Testis (tissue), 3 donors: ENCODE results near the gene KLHDC9. TPM values are rescaled to one million over a fixed set of nuclear protein-coding genes. Genes with fewer than 3 reads are reported as not detected.
A peak's percentile ranks its signal among the peaks of the same experiment; 100 is the strongest.

Experiments used
- DNase-seq: peaks from one replicate; pipeline ENCODE4 v3.0.0-alpha.2; 2019
- H3K27ac ChIP-seq, 2 donors: fragments of 200-600 bp; sonication (generic); one replicate each; pipeline ENCODE4 v1.5.1; 2019
- H3K27me3 ChIP-seq: fragments of 200-600 bp; sonication (generic); one replicate; pipeline ENCODE4 v1.5.1; 2019
- H3K36me3 ChIP-seq: fragments of 200-600 bp; sonication (generic); one replicate; pipeline ENCODE4 v1.5.1; 2017; ENCODE audit warnings: low read depth; ENCODE audit errors: missing control alignments
- H3K4me1 ChIP-seq: fragments of 200-600 bp; sonication (generic); one replicate; pipeline ENCODE4 v1.5.1; 2019
- H3K4me3 ChIP-seq, 2 donors: fragments of 200-600 bp; sonication (generic); one replicate each; pipeline ENCODE4 v1.5.1; 2017 to 2019
- H3K9me3 ChIP-seq: fragments of 200-600 bp; sonication (generic); one replicate; pipeline ENCODE4 v1.5.1; 2017
- POLR2A ChIP-seq: fragments of 450-650 bp; IDR thresholded peaks from one replicate; pipeline ENCODE4 v1.6.1; 2017; ENCODE audit warnings: antibody characterized with exemption, mild to moderate bottlenecking, moderate library complexity
- WGBS, 2 donors: methylation state at CpG; one replicate each; pipeline ENCODE4 v1.1.5; 2018; 5-methylcytosine and 5-hydroxymethylcytosine counted together
- intact Hi-C: fragments of 100-400 bp; cut with DNase I; formaldehyde crosslinking; loops from one replicate; pipeline ENCODE4 v1.15.1; 2023; ENCODE audit warnings: low total_unique reads
- polyA plus RNA-seq: library from polyadenylated mRNA; stranded (reverse); fragments of 350-450 nt; fragmentation: Illumina TruSeq; extraction: RNeasy Lipid Tissue Mini Kit (QIAGEN cat#74804); gene quantifications from one replicate; pipeline ENCODE4 v1.2.3, GENCODE V29; 2014; ENCODE audit warnings: low read depth, low replicate concordance; ENCODE audit not compliant: insufficient read depth
- total RNA-seq, 2 donors: library from RNA; depleted of rRNA; stranded (reverse); fragments of >200 nt; gene quantifications; one replicate each; pipeline ENCODE4 v1.2.3, GENCODE V29; 2016
- TF ChIP-seq, protein P1 (sequence below), 3 experiments: fragments of 450-650 bp in 2 of 3; fragments of 200-600 bp in 1 of 3; sonication (generic) in 1 of 3; IDR thresholded peaks; one replicate each; pipeline ENCODE4 v1.5.1; 2016 to 2019; ENCODE audit warnings: antibody characterized with exemption in 3 of 3, mild to moderate bottlenecking in 2 of 3, moderate library complexity in 1 of 3

Gene KLHDC9
- total and polyA plus RNA-seq, 3 donors from 2014 or later, result 55.8 to 144 (median 57.2) TPM

GRCh38 chr1:161106431-161106830 lies 8.3 kb downstream of the KLHDC9 start:
- WGBS, 2 donors, result 91% methylated on average over 1 of the region's 1 CpG
- peaks cover 3% of the 10 kb centered on the region for H3K4me1 ChIP-seq
- TF ChIP-seq, protein P1, sequence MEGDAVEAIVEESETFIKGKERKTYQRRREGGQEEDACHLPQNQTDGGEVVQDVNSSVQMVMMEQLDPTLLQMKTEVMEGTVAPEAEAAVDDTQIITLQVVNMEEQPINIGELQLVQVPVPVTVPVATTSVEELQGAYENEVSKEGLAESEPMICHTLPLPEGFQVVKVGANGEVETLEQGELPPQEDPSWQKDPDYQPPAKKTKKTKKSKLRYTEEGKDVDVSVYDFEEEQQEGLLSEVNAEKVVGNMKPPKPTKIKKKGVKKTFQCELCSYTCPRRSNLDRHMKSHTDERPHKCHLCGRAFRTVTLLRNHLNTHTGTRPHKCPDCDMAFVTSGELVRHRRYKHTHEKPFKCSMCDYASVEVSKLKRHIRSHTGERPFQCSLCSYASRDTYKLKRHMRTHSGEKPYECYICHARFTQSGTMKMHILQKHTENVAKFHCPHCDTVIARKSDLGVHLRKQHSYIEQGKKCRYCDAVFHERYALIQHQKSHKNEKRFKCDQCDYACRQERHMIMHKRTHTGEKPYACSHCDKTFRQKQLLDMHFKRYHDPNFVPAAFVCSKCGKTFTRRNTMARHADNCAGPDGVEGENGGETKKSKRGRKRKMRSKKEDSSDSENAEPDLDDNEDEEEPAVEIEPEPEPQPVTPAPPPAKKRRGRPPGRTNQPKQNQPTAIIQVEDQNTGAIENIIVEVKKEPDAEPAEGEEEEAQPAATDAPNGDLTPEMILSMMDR (IDR thresholded peaks at IDR 0.05), result no peak
- no peak for TF ChIP-seq POLR2A
- no peaks in the 10 kb centered on the region for H3K9me3 ChIP-seq
- intact Hi-C loops, result no loop called here
- no peaks in the 10 kb centered on the region for H3K36me3 ChIP-seq
- DNase-seq, result no peak
- H3K27me3 ChIP-seq, result no peaks in the 10 kb centered on the region
- no peak overlapping the region for H3K4me3 ChIP-seq
- no peak overlapping the region for H3K27ac ChIP-seq

GRCh38 chr1:161111117-161111516 lies 13.0 kb downstream of the KLHDC9 start:
- no peaks in the 10 kb centered on the region for H3K36me3 ChIP-seq
- intact Hi-C loops, result no loop called here
- WGBS, 2 donors, result 90 to 93% methylated on average over 3 of the region's 3 CpGs
- TF ChIP-seq, protein P1 (IDR thresholded peaks at IDR 0.05), result no peak
- TF ChIP-seq POLR2A, result no peak
- peaks cover 15% of the 10 kb centered on the region for H3K4me1 ChIP-seq
- no peak for DNase-seq
- H3K27ac ChIP-seq, result peak overlapping the region; percentile 30 to 55
- no peaks in the 10 kb centered on the region for H3K9me3 ChIP-seq
- no peak overlapping the region for H3K4me3 ChIP-seq
- no peaks in the 10 kb centered on the region for H3K27me3 ChIP-seq

GRCh38 chr1:161111527-161111926 lies 13.4 kb downstream of the KLHDC9 start:
- H3K36me3 ChIP-seq, result no peaks in the 10 kb centered on the region
- peaks cover 19% of the 10 kb centered on the region for H3K4me1 ChIP-seq
- 60 to 83% methylated on average over 2 of the region's 2 CpGs for WGBS, 2 donors
- no peaks in the 10 kb centered on the region for H3K27me3 ChIP-seq
- intact Hi-C loops, result no loop called here
- TF ChIP-seq, protein P1 (IDR thresholded peaks at IDR 0.05), result no peak
- TF ChIP-seq POLR2A, result no peak
- no peak for DNase-seq
- no peaks in the 10 kb centered on the region for H3K9me3 ChIP-seq
- H3K4me3 ChIP-seq, result no peak overlapping the region
- H3K27ac ChIP-seq, result peak overlapping the region; percentile 30 to 55

GRCh38 chr1:161113915-161114314 lies 15.8 kb downstream of the KLHDC9 start:
- peaks cover 32% of the 10 kb centered on the region for H3K4me1 ChIP-seq
- no peaks in the 10 kb centered on the region for H3K9me3 ChIP-seq
- intact Hi-C loops, result no loop called here
- H3K27me3 ChIP-seq, result no peaks in the 10 kb centered on the region
- no peak overlapping the region for H3K27ac ChIP-seq
- 83 to 88% methylated on average over 1 of the region's 1 CpG for WGBS, 2 donors
- no peaks in the 10 kb centered on the region for H3K36me3 ChIP-seq
- DNase-seq, result no peak
- TF ChIP-seq, protein P1 (IDR thresholded peaks at IDR 0.05), result no peak
- no peak for TF ChIP-seq POLR2A
- no peak overlapping the region for H3K4me3 ChIP-seq

- TF ChIP-seq, protein P1 (IDR thresholded peaks at IDR 0.05), result no peak
- TF ChIP-seq POLR2A, result no peak
- Histone ChIP-seq H3K27ac (no peak overlapping the region), H3K36me3 (no peaks in the 10 kb centered on the region), H3K4me3 (no peak overlapping the region), H3K27me3 (no peaks in the 10 kb centered on the region), H3K9me3 (no peaks in the 10 kb centered on the region), H3K4me1 (peaks cover 38% of the 10 kb centered on the region)
- WGBS, 2 donors, result 84 to 86% methylated on average over 2 of the region's 2 CpGs
- no peak for DNase-seq
- intact Hi-C loops, result no loop called here
These were observed 16.4 kb downstream of the KLHDC9 start for GRCh38 chr1:161114556-161114955.
